ENCODE results near the gene SLC9A7. TPM values are rescaled to one million over a fixed set of nuclear protein-coding genes. Genes with fewer than 3 reads are reported as not detected.

The SLC9A7 gene
- total RNA-seq, 1 donor from 2014 or later: 7.9 TPM

DNA sequence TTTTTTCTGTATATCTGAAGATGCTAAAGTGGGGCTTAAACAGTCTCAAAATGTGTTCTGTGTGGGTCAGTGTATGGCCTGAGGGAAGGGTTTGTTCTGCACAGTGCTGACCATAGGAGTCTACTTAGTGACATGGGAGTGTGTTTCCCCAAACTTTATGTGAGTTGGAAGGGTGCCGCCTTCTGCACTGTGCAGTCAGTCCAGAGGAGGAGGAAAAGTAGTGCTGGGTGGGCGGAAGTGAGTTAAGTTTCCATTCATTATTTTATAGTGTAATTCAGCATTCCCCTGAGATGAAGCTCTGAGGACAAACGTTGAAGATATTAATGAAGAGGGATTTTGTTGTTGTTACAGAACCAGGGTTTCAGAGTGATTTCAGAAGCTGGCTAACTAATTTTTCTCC, 182.5 kb downstream of the SLC9A7 start:
- no peak for ATAC-seq
- Histone ChIP-seq H3K27ac (no peak overlapping the region), H3K27me3 (ENCODE audit: low read depth) (no peaks in the 10 kb centered on the region), H3K9me3 (no peaks in the 10 kb centered on the region), H3K4me3 (peak overlapping the region; percentile 63), H3K4me1 (no peaks in the 10 kb centered on the region), H3K36me3 (no peaks in the 10 kb centered on the region)
- TF ChIP-seq, protein P1, sequence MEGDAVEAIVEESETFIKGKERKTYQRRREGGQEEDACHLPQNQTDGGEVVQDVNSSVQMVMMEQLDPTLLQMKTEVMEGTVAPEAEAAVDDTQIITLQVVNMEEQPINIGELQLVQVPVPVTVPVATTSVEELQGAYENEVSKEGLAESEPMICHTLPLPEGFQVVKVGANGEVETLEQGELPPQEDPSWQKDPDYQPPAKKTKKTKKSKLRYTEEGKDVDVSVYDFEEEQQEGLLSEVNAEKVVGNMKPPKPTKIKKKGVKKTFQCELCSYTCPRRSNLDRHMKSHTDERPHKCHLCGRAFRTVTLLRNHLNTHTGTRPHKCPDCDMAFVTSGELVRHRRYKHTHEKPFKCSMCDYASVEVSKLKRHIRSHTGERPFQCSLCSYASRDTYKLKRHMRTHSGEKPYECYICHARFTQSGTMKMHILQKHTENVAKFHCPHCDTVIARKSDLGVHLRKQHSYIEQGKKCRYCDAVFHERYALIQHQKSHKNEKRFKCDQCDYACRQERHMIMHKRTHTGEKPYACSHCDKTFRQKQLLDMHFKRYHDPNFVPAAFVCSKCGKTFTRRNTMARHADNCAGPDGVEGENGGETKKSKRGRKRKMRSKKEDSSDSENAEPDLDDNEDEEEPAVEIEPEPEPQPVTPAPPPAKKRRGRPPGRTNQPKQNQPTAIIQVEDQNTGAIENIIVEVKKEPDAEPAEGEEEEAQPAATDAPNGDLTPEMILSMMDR (IDR thresholded peaks at IDR 0.05): no peak
- no peak for DNase-seq
- intact Hi-C loops (cut with DNase I): no loop called here

DNA sequence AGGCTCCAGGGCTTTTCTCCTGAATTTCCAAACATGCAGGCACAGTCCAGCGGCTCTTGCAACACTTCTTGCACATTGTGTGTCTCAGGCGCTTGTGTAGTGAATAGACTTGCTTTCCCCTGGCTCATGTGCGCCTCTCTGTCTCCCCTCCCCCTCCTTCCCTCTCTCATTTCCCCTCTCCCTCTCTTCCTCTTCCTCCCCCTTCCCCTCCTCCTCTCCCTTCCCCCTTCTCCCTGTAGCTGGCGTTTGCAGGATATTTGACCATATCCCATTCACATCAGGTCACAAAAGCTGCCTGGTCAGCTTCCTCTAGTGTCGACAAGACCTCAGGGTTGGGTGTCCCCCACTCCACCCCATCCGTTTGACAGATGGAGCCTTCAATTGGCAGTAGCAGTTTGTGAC, 182.9 kb downstream of the SLC9A7 start:
- intact Hi-C loops (cut with DNase I): no loop called here
- ATAC-seq: no peak

DNA sequence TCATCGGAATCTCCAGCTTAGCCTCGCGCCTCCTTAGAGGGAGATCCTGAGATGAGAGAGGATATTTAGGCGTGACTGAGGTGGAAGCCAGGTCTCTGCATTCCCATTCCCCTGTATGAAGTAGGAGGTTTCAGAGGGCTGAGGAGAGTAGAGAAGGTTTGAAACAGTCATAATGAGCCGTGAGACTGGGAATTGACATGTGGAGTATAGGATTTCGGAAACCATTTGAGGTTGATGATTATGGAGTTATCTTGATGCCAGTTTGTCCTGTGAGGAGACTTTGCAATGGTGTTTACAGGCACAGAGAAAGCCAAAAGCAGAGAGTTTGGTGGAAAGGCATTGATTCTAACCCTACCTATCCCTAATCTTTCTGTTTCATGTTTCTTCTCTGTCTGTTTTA, 183.3 kb downstream of the SLC9A7 start:
- intact Hi-C loops (cut with DNase I): no loop called here
- no peak overlapping the region for H3K27ac ChIP-seq
- peak overlapping the region; percentile 63 for H3K4me3 ChIP-seq
- TF ChIP-seq, protein P1 (IDR thresholded peaks at IDR 0.05): no peak
- H3K27me3 ChIP-seq (ENCODE audit: low read depth): no peaks in the 10 kb centered on the region
- no peak for DNase-seq
- no peaks in the 10 kb centered on the region for H3K36me3 ChIP-seq
- H3K4me1 ChIP-seq: no peaks in the 10 kb centered on the region
- no peak for ATAC-seq
- H3K9me3 ChIP-seq: no peaks in the 10 kb centered on the region

More for the DNA sequence above, 182.9 kb downstream of the SLC9A7 start:
- Histone ChIP-seq H3K27ac (no peak overlapping the region), H3K4me3 (peak overlapping the region; percentile 63), H3K9me3 (no peaks in the 10 kb centered on the region), H3K27me3 (ENCODE audit: low read depth) (no peaks in the 10 kb centered on the region), H3K4me1 (no peaks in the 10 kb centered on the region), H3K36me3 (no peaks in the 10 kb centered on the region)
- TF ChIP-seq, protein P1 (IDR thresholded peaks at IDR 0.05): no peak
- no peak for DNase-seq

DNA sequence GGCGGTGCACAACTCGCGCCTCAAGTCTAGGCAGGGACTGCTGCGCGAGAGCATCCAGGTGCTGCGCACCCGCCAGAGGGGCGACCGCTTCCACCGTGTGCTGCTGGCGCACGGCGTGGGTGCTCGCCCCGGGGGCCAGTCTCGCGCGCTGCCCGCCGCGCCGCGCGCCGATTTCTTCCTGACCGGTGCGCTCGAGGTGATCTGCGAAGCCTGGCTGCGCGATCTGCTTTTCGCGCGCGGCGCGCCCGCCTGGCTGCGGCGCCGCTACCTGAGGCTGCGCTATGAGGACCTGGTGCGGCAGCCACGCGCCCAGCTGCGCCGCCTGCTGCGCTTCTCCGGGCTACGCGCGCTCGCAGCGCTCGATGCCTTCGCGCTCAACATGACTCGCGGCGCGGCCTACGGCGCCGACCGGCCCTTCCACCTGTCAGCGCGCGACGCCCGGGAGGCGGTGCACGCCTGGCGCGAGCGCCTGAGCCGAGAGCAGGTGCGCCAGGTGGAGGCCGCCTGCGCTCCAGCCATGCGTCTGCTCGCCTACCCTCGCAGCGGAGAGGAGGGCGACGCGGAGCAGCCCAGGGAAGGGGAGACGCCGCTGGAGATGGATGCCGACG, 184.0 kb downstream of the SLC9A7 start:
- Histone ChIP-seq H3K4me1 (no peaks in the 10 kb centered on the region), H3K4me3 (peak overlapping the region; percentile 63), H3K27ac (peak overlapping the region; percentile 62), H3K27me3 (ENCODE audit: low read depth) (no peaks in the 10 kb centered on the region), H3K9me3 (no peaks in the 10 kb centered on the region), H3K36me3 (no peaks in the 10 kb centered on the region)
- intact Hi-C loops (cut with DNase I): no loop called here
- DNase-seq: peak; percentile 55
- peak; percentile 62 to 73 for ATAC-seq
- TF ChIP-seq, protein P1 (IDR thresholded peaks at IDR 0.05): no peak

DNA sequence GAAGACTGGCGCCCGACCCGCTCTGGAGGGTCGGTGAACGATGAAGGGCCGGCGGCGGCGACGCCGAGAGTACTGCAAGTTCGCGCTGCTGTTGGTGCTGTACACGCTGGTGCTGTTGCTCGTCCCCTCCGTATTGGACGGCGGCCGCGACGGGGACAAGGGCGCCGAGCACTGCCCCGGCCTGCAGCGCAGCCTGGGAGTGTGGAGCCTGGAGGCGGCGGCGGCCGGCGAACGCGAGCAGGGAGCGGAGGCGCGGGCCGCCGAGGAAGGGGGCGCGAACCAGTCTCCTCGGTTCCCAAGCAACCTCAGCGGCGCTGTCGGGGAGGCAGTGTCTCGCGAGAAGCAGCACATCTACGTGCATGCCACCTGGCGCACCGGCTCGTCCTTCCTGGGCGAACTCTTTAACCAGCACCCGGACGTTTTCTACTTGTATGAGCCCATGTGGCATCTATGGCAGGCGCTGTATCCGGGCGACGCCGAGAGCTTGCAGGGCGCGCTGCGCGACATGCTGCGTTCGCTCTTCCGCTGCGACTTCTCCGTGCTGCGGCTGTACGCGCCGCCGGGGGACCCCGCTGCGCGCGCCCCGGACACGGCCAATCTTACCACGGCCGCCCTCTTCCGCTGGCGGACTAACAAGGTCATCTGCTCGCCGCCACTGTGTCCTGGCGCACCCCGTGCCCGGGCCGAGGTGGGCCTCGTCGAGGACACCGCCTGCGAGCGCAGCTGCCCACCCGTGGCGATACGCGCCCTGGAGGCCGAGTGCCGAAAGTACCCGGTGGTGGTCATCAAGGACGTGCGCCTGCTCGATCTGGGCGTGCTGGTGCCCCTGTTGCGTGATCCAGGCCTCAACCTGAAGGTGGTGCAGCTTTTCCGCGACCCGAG, 184.8 kb downstream of the SLC9A7 start:
- DNase-seq: peak; percentile 73
- Histone ChIP-seq H3K4me3 (peak overlapping the region; percentile 63), H3K27ac (peak overlapping the region; percentile 62), H3K36me3 (no peaks in the 10 kb centered on the region), H3K4me1 (no peaks in the 10 kb centered on the region), H3K27me3 (ENCODE audit: low read depth) (no peaks in the 10 kb centered on the region), H3K9me3 (no peaks in the 10 kb centered on the region)
- TF ChIP-seq, protein P1 (IDR thresholded peaks at IDR 0.05): no peak
- peak; percentile 54 to 67 for ATAC-seq
- intact Hi-C loops (cut with DNase I): no loop called here
